Ishikawa (cell line): ENCODE data around the gene PTGFRN.

Experiments
- EP300 ChIP-seq: IDR thresholded peaks from 2 replicates; pipeline ENCODE4 v1.6.1; 2012; ENCODE audit warnings: borderline replicate concordance
- FOXM1 ChIP-seq: IDR thresholded peaks from 2 replicates; pipeline ENCODE4 v1.6.1; 2012; ENCODE audit warnings: low read depth, borderline replicate concordance
- TF ChIP-seq, protein P1 (sequence below): IDR thresholded peaks from 2 replicates; pipeline ENCODE4 v1.6.1; 2012; ENCODE audit warnings: low read depth, mild to moderate bottlenecking
- TF ChIP-seq, protein P2 (sequence below): IDR thresholded peaks from 2 replicates; pipeline ENCODE4 v1.6.1; 2012

- TF ChIP-seq EP300 (no peak), FOXM1 (no peak)
- TF ChIP-seq, protein P1, sequence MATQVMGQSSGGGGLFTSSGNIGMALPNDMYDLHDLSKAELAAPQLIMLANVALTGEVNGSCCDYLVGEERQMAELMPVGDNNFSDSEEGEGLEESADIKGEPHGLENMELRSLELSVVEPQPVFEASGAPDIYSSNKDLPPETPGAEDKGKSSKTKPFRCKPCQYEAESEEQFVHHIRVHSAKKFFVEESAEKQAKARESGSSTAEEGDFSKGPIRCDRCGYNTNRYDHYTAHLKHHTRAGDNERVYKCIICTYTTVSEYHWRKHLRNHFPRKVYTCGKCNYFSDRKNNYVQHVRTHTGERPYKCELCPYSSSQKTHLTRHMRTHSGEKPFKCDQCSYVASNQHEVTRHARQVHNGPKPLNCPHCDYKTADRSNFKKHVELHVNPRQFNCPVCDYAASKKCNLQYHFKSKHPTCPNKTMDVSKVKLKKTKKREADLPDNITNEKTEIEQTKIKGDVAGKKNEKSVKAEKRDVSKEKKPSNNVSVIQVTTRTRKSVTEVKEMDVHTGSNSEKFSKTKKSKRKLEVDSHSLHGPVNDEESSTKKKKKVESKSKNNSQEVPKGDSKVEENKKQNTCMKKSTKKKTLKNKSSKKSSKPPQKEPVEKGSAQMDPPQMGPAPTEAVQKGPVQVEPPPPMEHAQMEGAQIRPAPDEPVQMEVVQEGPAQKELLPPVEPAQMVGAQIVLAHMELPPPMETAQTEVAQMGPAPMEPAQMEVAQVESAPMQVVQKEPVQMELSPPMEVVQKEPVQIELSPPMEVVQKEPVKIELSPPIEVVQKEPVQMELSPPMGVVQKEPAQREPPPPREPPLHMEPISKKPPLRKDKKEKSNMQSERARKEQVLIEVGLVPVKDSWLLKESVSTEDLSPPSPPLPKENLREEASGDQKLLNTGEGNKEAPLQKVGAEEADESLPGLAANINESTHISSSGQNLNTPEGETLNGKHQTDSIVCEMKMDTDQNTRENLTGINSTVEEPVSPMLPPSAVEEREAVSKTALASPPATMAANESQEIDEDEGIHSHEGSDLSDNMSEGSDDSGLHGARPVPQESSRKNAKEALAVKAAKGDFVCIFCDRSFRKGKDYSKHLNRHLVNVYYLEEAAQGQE: no peak
- TF ChIP-seq, protein P2, sequence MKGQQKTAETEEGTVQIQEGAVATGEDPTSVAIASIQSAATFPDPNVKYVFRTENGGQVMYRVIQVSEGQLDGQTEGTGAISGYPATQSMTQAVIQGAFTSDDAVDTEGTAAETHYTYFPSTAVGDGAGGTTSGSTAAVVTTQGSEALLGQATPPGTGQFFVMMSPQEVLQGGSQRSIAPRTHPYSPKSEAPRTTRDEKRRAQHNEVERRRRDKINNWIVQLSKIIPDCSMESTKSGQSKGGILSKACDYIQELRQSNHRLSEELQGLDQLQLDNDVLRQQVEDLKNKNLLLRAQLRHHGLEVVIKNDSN: no peak
These were observed 90.4 kb downstream of the PTGFRN start for GRCh38 chr1:117000142-117000541.
